KMS-11 (cell line): Measurements from ENCODE around the gene NCAPH2.
A peak's percentile ranks its signal among the peaks of the same experiment; 100 is the strongest.

Experiments
- H2AFZ ChIP-seq: fragments of 200-600 bp; sonication (generic); 2 replicates; pipeline ENCODE4 v1.6.1; 2016; ENCODE audit warnings: antibody characterized with exemption, mixed run types, low read depth
- H3K27ac ChIP-seq: fragments of 200-600 bp; sonication (generic); 2 replicates; pipeline ENCODE4 v1.6.1; 2016; ENCODE audit warnings: mild to moderate bottlenecking, mixed run types
- H3K27me3 ChIP-seq: fragments of 200-600 bp; sonication (generic); 2 replicates; pipeline ENCODE4 v1.6.1; 2017; ENCODE audit warnings: mild to moderate bottlenecking, low read depth, mixed run types, moderate library complexity; ENCODE audit not compliant: insufficient read depth
- H3K36me3 ChIP-seq: fragments of 200-600 bp; sonication (generic); 2 replicates; pipeline ENCODE4 v1.6.1; 2017; ENCODE audit warnings: mild to moderate bottlenecking, mixed run types; ENCODE audit not compliant: insufficient read depth
- H3K4me1 ChIP-seq: fragments of 200-600 bp; sonication (generic); 2 replicates; pipeline ENCODE4 v1.6.1; 2016; ENCODE audit warnings: mild to moderate bottlenecking, low read depth, mixed run types; ENCODE audit not compliant: poor library complexity, severe bottlenecking
- H3K4me2 ChIP-seq: fragments of 200-600 bp; sonication (generic); 2 replicates; pipeline ENCODE4 v1.7.0; 2016; ENCODE audit warnings: mild to moderate bottlenecking, mixed run types
- H3K4me3 ChIP-seq: fragments of 200-600 bp; sonication (generic); IDR thresholded peaks from 2 replicates; pipeline ENCODE4 v1.6.1; 2017; ENCODE audit warnings: low read depth, low read length, mixed read lengths; ENCODE audit not compliant: insufficient read depth
- H3K79me2 ChIP-seq: fragments of 200-600 bp; sonication (generic); 2 replicates; pipeline ENCODE4 v1.6.1; 2016; ENCODE audit warnings: low read depth, mixed run types; ENCODE audit not compliant: insufficient read depth
- H3K9ac ChIP-seq: fragments of 200-600 bp; sonication (generic); 2 replicates; pipeline ENCODE4 v1.6.1; 2016; ENCODE audit warnings: mild to moderate bottlenecking, mixed run types
- H4K20me1 ChIP-seq: fragments of 200-600 bp; sonication (generic); 2 replicates; pipeline ENCODE4 v1.6.1; 2016; ENCODE audit warnings: mild to moderate bottlenecking, mixed run types; ENCODE audit not compliant: insufficient read depth
- TF ChIP-seq, protein P1 (sequence below): fragments of 200-600 bp; sonication (generic); conservative IDR thresholded peaks from 2 replicates; pipeline ENCODE4 v1.6.1; 2017; ENCODE audit warnings: low read depth, mild to moderate bottlenecking, antibody characterized with exemption, low read length, moderate library complexity, mixed read lengths

Gene NCAPH2

DNA sequence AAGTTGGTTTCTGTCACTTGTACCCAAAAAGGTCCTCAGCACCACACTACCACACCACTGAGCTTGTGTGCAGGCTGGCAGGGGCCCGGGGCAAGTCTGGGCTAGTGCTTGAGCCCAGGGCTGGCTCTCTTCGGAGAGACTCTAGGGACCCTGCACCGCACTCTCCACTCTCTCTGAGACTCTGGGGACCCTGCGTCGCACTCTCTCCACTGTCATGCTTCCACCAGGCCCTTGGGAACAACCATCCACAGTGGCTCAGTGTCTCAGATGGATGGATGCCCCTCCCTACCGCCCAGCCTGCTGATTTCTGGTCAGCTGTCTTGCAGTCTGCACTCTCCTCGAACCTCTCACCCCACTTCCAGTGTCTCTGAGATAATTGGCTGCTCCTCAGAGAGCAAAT is 31.2 kb upstream of the NCAPH2 start:
- TF ChIP-seq, protein P1, sequence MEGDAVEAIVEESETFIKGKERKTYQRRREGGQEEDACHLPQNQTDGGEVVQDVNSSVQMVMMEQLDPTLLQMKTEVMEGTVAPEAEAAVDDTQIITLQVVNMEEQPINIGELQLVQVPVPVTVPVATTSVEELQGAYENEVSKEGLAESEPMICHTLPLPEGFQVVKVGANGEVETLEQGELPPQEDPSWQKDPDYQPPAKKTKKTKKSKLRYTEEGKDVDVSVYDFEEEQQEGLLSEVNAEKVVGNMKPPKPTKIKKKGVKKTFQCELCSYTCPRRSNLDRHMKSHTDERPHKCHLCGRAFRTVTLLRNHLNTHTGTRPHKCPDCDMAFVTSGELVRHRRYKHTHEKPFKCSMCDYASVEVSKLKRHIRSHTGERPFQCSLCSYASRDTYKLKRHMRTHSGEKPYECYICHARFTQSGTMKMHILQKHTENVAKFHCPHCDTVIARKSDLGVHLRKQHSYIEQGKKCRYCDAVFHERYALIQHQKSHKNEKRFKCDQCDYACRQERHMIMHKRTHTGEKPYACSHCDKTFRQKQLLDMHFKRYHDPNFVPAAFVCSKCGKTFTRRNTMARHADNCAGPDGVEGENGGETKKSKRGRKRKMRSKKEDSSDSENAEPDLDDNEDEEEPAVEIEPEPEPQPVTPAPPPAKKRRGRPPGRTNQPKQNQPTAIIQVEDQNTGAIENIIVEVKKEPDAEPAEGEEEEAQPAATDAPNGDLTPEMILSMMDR: no peak
- H4K20me1 ChIP-seq: no peaks in the 10 kb centered on the region
- H3K9ac ChIP-seq: no peak overlapping the region
- H3K27ac ChIP-seq: no peak overlapping the region
- H2AFZ ChIP-seq: no peak overlapping the region
- no peaks in the 10 kb centered on the region for H3K27me3 ChIP-seq
- peaks cover 17% of the 10 kb centered on the region for H3K4me1 ChIP-seq
- H3K36me3 ChIP-seq: no peaks in the 10 kb centered on the region
- no peak overlapping the region for H3K4me2 ChIP-seq
- peaks cover 25% of the 10 kb centered on the region for H3K79me2 ChIP-seq
- no peak overlapping the region for H3K4me3 ChIP-seq

- Histone ChIP-seq H3K4me2 (no peak overlapping the region), H3K27me3 (no peaks in the 10 kb centered on the region), H2AFZ (no peak overlapping the region), H3K4me3 (no peak overlapping the region), H3K27ac (no peak overlapping the region), H3K79me2 (peaks cover 14% of the 10 kb centered on the region), H4K20me1 (no peaks in the 10 kb centered on the region), H3K4me1 (peaks cover 7% of the 10 kb centered on the region), H3K36me3 (no peaks in the 10 kb centered on the region), H3K9ac (no peak overlapping the region)
- TF ChIP-seq, protein P1: no peak
Observed at GRCh38 chr22:50477923-50478322, 30.1 kb upstream of the NCAPH2 start.

- no peaks in the 10 kb centered on the region for H3K4me1 ChIP-seq
- H3K27me3 ChIP-seq: no peaks in the 10 kb centered on the region
- no peak overlapping the region for H2AFZ ChIP-seq
- TF ChIP-seq, protein P1: no peak
- no peak overlapping the region for H3K9ac ChIP-seq
- no peaks in the 10 kb centered on the region for H3K36me3 ChIP-seq
- H3K79me2 ChIP-seq: no peaks in the 10 kb centered on the region
- no peak overlapping the region for H3K4me2 ChIP-seq
- H3K27ac ChIP-seq: no peak overlapping the region
- H4K20me1 ChIP-seq: no peaks in the 10 kb centered on the region
- no peak overlapping the region for H3K4me3 ChIP-seq
Observed at GRCh38 chr22:50479721-50480120, 28.3 kb upstream of the NCAPH2 start.

DNA sequence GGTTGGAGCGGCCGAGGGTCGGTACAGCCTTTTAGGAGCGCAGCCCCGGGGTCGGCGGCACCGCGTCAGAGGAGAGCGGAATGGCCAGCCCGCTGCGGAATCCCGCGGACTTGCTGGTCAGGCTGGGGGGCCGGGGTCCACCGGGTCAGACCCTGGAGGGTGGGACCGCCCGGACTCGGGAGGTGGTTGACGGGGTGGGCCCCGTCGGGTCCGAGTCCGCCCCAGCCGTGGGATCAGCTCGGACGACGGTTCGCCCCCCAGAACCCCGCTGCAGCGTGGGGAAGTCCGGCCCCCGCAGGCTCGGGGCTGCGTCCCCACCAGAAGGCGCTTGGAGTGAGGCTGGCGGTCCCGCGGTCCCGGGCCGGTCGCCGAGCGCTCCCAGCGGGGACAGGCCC is 27.0 kb upstream of the NCAPH2 start:
- H4K20me1 ChIP-seq: no peaks in the 10 kb centered on the region
- H3K27ac ChIP-seq: no peak overlapping the region
- no peak overlapping the region for H3K4me2 ChIP-seq
- no peaks in the 10 kb centered on the region for H3K36me3 ChIP-seq
- TF ChIP-seq, protein P1: no peak
- no peak overlapping the region for H3K4me3 ChIP-seq
- H3K79me2 ChIP-seq: no peaks in the 10 kb centered on the region
- no peak overlapping the region for H3K9ac ChIP-seq
- peak overlapping the region; percentile 42; the same call in 1 of the 2 replicates for H2AFZ ChIP-seq
- H3K27me3 ChIP-seq: no peaks in the 10 kb centered on the region
- no peaks in the 10 kb centered on the region for H3K4me1 ChIP-seq
